Mucosa of rectum (tissue), 2 donors: ENCODE measurements around the gene EFNA5.

ENCODE experiments used
- H3K27ac ChIP-seq, 2 donors: one replicate each; pipeline ENCODE4 v1.7.0; 2013; ENCODE audit warnings: inconsistent platforms in 2 of 2, low read depth in 2 of 2, low read length in 2 of 2
- H3K27me3 ChIP-seq, 2 donors: one replicate each; pipeline ENCODE4 v1.7.0; 2013; ENCODE audit warnings: low read length in 2 of 2; ENCODE audit not compliant: control insufficient read depth in 2 of 2, insufficient read depth in 2 of 2
- H3K36me3 ChIP-seq, 2 donors: one replicate each; pipeline ENCODE4 v1.7.0; 2013; ENCODE audit warnings: low read length in 2 of 2; ENCODE audit not compliant: control insufficient read depth in 2 of 2, insufficient read depth in 2 of 2
- H3K4me1 ChIP-seq, 2 donors: one replicate each; pipeline ENCODE4 v1.7.0; 2013; ENCODE audit warnings: low read length in 2 of 2, mild to moderate bottlenecking in 1 of 2; ENCODE audit not compliant: control insufficient read depth in 2 of 2, insufficient read depth in 2 of 2
- H3K4me3 ChIP-seq, 2 donors: one replicate each; pipeline ENCODE4 v1.7.0; 2013; ENCODE audit warnings: low read length in 2 of 2
- H3K9ac ChIP-seq, 2 donors: one replicate each; pipeline ENCODE4 v1.7.0; 2013; ENCODE audit warnings: low read length in 2 of 2, low read depth in 1 of 2, mild to moderate bottlenecking in 1 of 2
- H3K9me3 ChIP-seq, 2 donors: one replicate each; pipeline ENCODE4 v1.7.0; 2013; ENCODE audit warnings: low read length in 2 of 2; ENCODE audit not compliant: control insufficient read depth in 2 of 2
- donor health status: healthy.
- donor health status: Normal muscosa, but diverticular disease.

The EFNA5 gene

GRCh38 chr5:107607196-107607595, 63.5 kb downstream of the EFNA5 start:
- Histone ChIP-seq H3K4me1 (peaks cover 0 to 3% of the 10 kb centered on the region in 2 donors), H3K27ac (no peak overlapping the region), H3K27me3 (no peaks in the 10 kb centered on the region), H3K36me3 (no peaks in the 10 kb centered on the region), H3K9ac (no peak overlapping the region), H3K9me3 (no peaks in the 10 kb centered on the region), H3K4me3 (no peak overlapping the region)

- Histone ChIP-seq H3K27me3 (no peaks in the 10 kb centered on the region), H3K9ac (no peak overlapping the region), H3K4me1 (peaks cover 0 to 3% of the 10 kb centered on the region in 2 donors), H3K4me3 (no peak overlapping the region), H3K27ac (no peak overlapping the region), H3K9me3 (no peaks in the 10 kb centered on the region), H3K36me3 (no peaks in the 10 kb centered on the region)
Observed at GRCh38 chr5:107605596-107606125, 65.1 kb downstream of the EFNA5 start.

GRCh38 chr5:107604990-107605389, 65.7 kb downstream of the EFNA5 start:
- H3K36me3 ChIP-seq, result no peaks in the 10 kb centered on the region
- no peaks in the 10 kb centered on the region for H3K9me3 ChIP-seq
- no peak overlapping the region for H3K9ac ChIP-seq
- H3K4me1 ChIP-seq, result peaks cover 0 to 3% of the 10 kb centered on the region in 2 donors
- no peaks in the 10 kb centered on the region for H3K27me3 ChIP-seq
- H3K27ac ChIP-seq, result no peak overlapping the region
- no peak overlapping the region for H3K4me3 ChIP-seq

- Histone ChIP-seq H3K4me3 (no peak overlapping the region), H3K27ac (no peak overlapping the region), H3K4me1 (peaks cover 0 to 3% of the 10 kb centered on the region in 2 donors), H3K36me3 (no peaks in the 10 kb centered on the region), H3K9me3 (no peaks in the 10 kb centered on the region), H3K9ac (no peak overlapping the region), H3K27me3 (no peaks in the 10 kb centered on the region)
Observed at GRCh38 chr5:107604146-107604910, 66.4 kb downstream of the EFNA5 start.

- Histone ChIP-seq H3K4me1 (peaks cover 6 to 8% of the 10 kb centered on the region in 2 donors), H3K4me3 (no peak overlapping the region), H3K36me3 (no peaks in the 10 kb centered on the region), H3K27ac (no peak overlapping the region), H3K9ac (no peak overlapping the region), H3K27me3 (no peaks in the 10 kb centered on the region), H3K9me3 (no peaks in the 10 kb centered on the region)
Observed at GRCh38 chr5:107603349-107603748, 67.4 kb downstream of the EFNA5 start.

- Histone ChIP-seq H3K27me3 (no peaks in the 10 kb centered on the region), H3K9me3 (no peaks in the 10 kb centered on the region), H3K4me1 (peaks cover 6 to 8% of the 10 kb centered on the region in 2 donors), H3K27ac (no peak overlapping the region), H3K4me3 (no peak overlapping the region), H3K36me3 (no peaks in the 10 kb centered on the region), H3K9ac (no peak overlapping the region)
Observed at GRCh38 chr5:107602896-107603295, 67.8 kb downstream of the EFNA5 start.

- H3K9ac ChIP-seq, result no peak overlapping the region
- H3K4me1 ChIP-seq, result peaks cover 3 to 8% of the 10 kb centered on the region in 2 donors
Observed at GRCh38 chr5:107601076-107601475, 69.7 kb downstream of the EFNA5 start.

GRCh38 chr5:107598958-107599357, 71.8 kb downstream of the EFNA5 start:
- Histone ChIP-seq H3K4me3 (no peak overlapping the region), H3K27me3 (no peaks in the 10 kb centered on the region), H3K9ac (no peak overlapping the region), H3K4me1 (peaks cover 5 to 8% of the 10 kb centered on the region in 2 donors), H3K9me3 (no peaks in the 10 kb centered on the region), H3K36me3 (no peaks in the 10 kb centered on the region), H3K27ac (no peak overlapping the region)

More at GRCh38 chr5:107601076-107601475, 69.7 kb downstream of the EFNA5 start:
- Histone ChIP-seq H3K4me3 (no peak overlapping the region), H3K36me3 (no peaks in the 10 kb centered on the region), H3K27ac (no peak overlapping the region), H3K27me3 (no peaks in the 10 kb centered on the region), H3K9me3 (no peaks in the 10 kb centered on the region)

- H3K36me3 ChIP-seq, result no peaks in the 10 kb centered on the region
- H3K27ac ChIP-seq, result no peak overlapping the region
- no peak overlapping the region for H3K4me3 ChIP-seq
- peaks cover 5 to 8% of the 10 kb centered on the region in 2 donors for H3K4me1 ChIP-seq
- no peaks in the 10 kb centered on the region for H3K9me3 ChIP-seq
- H3K9ac ChIP-seq, result no peak overlapping the region
- no peaks in the 10 kb centered on the region for H3K27me3 ChIP-seq
Observed at GRCh38 chr5:107597803-107598202, 72.9 kb downstream of the EFNA5 start.

- H3K27ac ChIP-seq, result no peak overlapping the region
- H3K9ac ChIP-seq, result no peak overlapping the region
- H3K9me3 ChIP-seq, result no peaks in the 10 kb centered on the region
- peaks cover 5 to 8% of the 10 kb centered on the region in 2 donors for H3K4me1 ChIP-seq
- no peak overlapping the region for H3K4me3 ChIP-seq
- no peaks in the 10 kb centered on the region for H3K27me3 ChIP-seq
- no peaks in the 10 kb centered on the region for H3K36me3 ChIP-seq
Observed at GRCh38 chr5:107597247-107597646, 73.5 kb downstream of the EFNA5 start.
